SH-SY5Y (cell line): ENCODE results near the gene VLDLR.

Source experiments
- GATA2 ChIP-seq: IDR thresholded peaks from 2 replicates; pipeline ENCODE4 v1.6.1; 2011; ENCODE audit warnings: mild to moderate bottlenecking, low read depth, low read length
- GATA3 ChIP-seq: IDR thresholded peaks from 2 replicates; pipeline ENCODE4 v1.6.1; 2011; ENCODE audit warnings: low read depth, mild to moderate bottlenecking, low read length, moderate library complexity

VLDLR gene

DNA sequence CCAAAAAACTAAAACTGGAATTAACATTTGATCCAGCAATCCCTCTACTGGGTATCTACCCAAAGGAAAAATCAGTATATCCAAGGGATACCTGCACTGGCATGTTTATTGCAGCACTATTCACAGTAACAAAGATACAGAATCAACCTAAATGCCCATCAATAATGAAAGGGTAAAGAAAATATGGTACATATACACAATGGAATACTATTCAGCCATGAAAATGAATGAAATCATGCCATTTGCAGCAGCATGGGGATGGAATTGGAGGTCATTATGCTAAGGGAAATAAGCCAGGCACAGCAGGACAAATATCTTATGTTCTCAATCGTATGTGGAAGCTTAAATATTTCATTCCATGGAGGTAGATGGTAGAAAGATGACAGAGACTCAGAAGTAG lies 9.7 kb downstream of the VLDLR start:
- TF ChIP-seq GATA3 (no peak), GATA2 (no peak)

DNA sequence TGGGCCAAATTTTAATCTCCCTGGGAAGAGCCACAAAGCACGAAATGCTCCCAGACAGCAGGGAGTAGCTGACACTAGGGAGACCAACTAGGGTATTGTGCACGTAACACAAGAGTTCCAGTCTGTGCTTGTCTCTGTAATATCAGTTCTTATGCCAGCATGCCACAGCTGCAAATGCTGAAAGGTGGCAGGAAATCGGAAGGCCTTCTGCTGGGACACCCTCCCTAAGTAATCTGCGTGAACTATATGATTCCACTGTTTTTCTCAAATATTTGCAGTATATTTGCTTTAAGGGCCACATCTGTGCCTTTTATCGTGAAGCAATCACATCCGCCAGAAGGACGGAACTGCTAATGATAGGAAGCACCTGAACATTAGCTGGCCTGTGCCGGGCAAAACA lies 12.6 kb downstream of the VLDLR start:
- TF ChIP-seq GATA3 (no peak), GATA2 (no peak)

GRCh38 chr9:2634818-2635217 lies 13.2 kb downstream of the VLDLR start:
- TF ChIP-seq GATA3, result no peak
- no peak for TF ChIP-seq GATA2

DNA sequence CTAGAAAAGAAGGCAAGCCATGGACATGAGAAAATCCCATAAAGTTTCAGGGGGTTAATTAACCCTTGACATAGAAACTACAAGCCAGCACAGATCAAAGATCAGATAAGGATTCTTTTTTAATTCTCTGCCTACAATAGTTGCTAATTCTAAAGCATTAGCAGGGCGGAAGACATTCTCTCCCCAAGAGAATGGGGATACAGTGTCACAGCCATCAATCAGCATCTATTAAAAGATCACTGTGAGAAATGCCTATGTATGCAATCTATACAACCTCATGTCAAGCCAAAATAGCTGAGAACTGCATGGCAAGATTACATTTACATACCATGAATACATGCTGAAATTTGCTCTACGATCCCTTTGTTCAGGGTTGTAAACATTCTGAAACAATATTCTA lies 14.3 kb downstream of the VLDLR start:
- TF ChIP-seq GATA2 (no peak), GATA3 (peak; percentile 42; the same call in 1 of the 2 replicates)

DNA sequence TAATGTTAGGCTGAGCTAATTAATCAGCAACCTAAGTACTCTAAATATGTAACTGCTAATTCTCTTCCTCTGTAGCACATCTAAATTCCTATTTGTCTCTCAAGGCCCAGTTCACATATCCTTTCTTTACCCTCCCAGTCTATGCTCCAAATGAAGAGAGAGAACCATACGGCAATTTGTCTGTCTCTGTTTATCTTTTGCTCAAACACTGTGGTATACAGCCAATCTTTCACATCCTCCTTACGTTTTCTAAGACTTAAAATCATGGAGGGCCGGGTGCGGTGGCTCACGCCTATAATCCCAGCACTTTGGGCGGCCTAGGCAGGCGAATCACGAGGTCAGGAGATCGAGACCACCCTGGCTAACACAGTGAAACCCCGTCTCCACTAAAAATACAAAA lies 15.8 kb downstream of the VLDLR start:
- TF ChIP-seq GATA2, result no peak
- no peak for TF ChIP-seq GATA3

DNA sequence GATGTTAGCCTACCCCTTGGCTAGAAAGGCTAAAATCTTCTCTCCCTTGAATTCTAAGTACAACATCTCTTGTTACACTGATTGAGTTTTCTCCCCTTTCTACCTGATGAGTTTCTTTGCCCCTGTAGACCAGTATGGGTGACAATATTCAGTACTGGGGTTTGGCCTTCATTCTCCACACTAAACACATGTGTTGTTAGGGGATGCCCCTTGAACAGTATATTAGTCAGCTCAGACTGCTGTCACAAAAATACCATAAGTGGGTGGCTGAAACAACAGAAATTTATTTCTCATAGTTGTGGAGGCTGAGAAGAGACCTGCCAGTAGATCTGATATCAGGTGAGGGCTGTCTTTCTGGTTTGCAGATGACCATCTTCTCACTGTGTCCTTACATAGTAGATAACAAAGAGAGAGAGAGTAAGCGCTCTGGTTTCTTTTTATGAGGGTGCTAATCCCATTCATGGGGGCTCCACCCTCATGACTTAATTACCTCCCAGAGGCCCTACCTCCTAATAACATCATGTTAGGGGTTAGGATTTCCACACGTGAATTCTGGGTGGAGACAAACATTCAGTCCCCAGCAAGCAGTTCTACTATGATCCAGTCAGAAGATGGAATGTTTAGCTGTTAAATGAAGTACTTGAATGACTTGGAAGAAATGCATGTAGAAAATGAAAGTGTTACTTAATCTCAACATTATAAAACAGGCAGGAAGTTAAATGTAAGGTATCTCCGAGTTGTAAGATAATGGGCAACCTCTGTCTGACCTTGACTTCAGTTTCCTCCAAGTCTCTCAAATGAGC lies 17.5 kb downstream of the VLDLR start:
- no peak for TF ChIP-seq GATA3
- TF ChIP-seq GATA2, result no peak

DNA sequence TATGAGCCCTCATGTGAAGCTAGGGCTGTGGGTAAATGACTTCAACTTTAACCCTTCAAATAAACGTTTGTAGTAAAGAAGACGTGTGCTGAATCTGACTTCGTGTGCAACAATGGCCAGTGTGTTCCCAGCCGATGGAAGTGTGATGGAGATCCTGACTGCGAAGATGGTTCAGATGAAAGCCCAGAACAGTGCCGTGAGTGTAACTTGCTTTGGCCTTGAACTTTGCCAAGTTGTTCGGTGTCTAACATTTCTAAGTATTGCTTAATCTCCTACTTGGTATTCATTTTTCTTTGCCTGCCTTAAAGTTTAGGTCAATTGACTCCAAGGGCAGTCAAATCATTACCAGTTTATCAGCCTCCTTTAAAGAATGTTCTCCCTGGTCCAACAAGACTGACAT lies 18.2 kb downstream of the VLDLR start:
- TF ChIP-seq GATA3 (no peak), GATA2 (no peak)

DNA sequence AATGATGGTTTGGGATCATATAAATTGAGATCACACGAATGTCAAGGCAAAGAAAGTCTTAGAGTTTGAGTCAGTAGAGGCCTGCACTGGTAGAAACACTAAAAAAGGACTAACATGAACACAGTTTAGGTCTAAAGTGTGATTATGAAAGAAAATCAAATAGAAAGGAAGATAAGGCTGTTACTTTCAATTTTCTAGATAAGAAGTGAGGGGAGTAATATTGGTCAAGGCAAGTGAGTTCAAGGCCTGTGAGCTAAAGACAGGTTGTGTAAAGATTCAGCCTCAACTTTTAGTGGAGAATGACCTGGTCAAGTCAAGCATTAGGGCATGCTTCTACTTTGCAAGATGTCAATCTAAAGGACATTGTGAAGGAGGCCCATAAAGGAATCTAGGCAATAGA lies 19.0 kb downstream of the VLDLR start:
- TF ChIP-seq GATA2 (no peak), GATA3 (no peak)

DNA sequence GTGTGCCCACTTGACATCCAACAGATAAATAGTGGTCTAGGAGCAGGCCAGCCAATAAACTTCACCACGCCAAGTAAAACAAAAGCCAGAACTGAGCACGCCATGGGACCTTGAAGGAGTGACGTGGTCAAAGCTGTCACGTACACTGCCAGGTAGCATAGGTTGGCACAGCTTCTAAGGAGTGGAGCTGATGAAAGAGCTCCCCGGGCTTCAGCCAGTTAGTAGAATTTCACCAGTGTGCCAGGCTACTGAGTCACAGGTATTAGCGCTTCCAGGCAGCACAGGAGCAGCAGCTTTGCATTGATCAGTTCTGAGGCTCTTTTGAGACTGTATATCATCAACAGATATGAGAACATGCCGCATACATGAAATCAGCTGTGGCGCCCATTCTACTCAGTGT lies 19.4 kb downstream of the VLDLR start:
- TF ChIP-seq GATA2 (no peak), GATA3 (no peak)

DNA sequence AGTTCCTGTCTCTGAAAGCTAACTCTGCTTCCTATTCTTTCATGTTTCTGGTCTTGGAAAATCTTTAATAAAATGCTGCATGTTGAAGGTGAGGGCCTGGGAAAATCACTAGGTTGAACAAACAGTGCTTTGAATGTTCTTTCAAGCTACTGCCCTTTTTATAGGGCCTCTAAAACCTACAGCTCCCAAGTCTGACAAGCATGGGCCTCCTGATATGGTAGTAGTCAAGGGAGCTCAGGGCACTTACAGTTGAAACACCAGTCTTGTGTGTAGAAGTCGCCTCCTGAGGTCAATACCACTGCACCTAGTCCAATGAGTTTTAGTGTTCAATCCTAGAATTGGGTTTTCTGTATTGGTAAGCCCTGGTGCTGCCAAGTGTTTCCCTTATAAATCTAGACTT lies 20.5 kb downstream of the VLDLR start:
- TF ChIP-seq GATA3, result no peak

GRCh38 chr9:2645569-2645968 lies 24.0 kb downstream of the VLDLR start:
- no peak for TF ChIP-seq GATA3
- TF ChIP-seq GATA2, result no peak

DNA sequence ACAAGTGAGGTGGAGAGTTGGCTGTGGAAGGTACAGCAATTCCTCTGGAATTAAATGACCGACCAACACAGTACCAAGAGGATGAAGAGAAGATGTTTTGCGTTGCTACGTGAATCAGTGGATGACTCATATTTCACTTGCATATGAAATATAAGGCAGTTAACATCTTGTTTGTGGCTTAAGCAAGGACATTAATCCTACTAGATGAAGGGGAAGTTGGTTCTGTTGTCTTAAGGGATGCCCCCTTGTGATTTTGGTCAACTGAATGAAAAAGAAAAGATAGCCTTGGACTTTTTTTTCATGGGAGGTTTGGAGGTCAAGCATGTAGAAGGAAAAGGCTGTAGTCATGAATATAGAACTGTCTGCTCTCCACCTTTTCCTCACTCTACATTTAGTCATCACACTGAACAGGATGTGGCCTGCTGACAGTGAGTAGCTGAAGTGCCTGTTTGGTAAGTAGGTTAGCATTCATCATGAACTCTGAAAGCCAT lies 33.9 kb downstream of the VLDLR start:
- TF ChIP-seq GATA3 (no peak), GATA2 (no peak)

DNA sequence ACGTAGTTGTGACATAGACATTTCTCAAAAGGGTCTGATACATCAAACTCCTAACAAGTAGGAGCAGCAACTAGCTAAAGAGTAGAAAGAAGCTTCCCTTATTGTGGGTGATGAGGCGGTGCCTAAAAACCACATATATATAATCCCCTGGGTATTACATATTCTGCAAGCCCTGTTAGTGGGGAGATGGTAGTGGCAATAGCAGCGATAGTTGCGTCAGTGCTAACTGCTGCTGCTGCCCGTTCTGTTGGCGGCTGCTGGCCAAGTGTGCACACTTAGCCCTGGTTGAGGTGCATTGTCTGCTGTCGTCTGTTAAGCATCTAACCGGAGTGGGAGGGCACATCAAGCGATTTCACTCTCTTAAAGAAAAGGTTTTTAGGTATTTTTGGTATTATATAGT lies 35.8 kb downstream of the VLDLR start:
- TF ChIP-seq GATA3 (no peak), GATA2 (no peak)

- TF ChIP-seq GATA2 (no peak), GATA3 (no peak)
These were observed 40.9 kb downstream of the VLDLR start for GRCh38 chr9:2662496-2662895.

GRCh38 chr9:2663461-2664173 lies 42.0 kb downstream of the VLDLR start:
- TF ChIP-seq GATA3, result no peak
